Fibroblast of lung (primary cell): Measurements from ENCODE around the gene MIEF2.

Experiments used
- EZH2 ChIP-seq: IDR thresholded peaks from 2 replicates; pipeline ENCODE4 v1.5.1; 2012; ENCODE audit warnings: low read length, control low read depth, mild to moderate bottlenecking; ENCODE audit errors: missing control alignments
- TF ChIP-seq, protein P1 (sequence below), 2 donors: IDR thresholded peaks in 1 of 2; conservative IDR thresholded peaks in 1 of 2; 1 replicate in 1 of 2; 2 replicates in 1 of 2; pipeline ENCODE4 v1.5.1; 2011 to 2012; ENCODE audit warnings: low read length in 2 of 2, control low read depth in 1 of 2, inconsistent platforms in 1 of 2, low read depth in 1 of 2, mild to moderate bottlenecking in 1 of 2

DNA sequence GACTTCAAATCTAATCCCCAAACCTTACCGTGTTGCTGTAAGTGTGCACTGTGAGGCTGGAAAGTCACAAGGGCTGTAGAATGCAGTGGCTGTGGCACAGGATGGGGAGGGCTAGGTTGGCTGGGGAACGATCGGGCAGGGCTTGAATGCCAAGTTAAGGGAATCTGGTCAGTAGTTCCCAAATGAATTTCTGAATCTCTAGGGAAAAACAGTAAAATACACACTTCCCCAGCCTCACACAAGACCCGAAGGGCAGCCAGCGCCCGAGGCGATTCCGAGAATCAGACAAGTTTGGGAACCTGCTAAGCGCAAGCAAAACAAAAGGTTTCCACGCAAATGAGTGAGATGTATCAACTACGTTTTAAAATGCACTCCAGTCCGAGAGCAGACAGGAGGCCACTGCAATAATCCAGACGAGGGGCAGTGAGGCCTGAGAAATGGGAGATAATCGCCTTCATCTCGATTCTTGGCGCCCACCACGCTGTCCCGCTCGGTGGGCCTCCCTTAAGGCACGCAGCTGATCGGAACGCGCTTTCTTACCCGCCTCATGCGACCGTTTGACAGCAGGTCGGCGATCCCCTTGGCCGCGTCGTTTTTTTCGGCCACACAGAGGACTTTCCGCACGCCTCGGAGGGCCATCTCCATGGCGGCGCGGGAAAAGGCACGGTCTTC, 53.7 kb downstream of the MIEF2 start:
- TF ChIP-seq, protein P1, sequence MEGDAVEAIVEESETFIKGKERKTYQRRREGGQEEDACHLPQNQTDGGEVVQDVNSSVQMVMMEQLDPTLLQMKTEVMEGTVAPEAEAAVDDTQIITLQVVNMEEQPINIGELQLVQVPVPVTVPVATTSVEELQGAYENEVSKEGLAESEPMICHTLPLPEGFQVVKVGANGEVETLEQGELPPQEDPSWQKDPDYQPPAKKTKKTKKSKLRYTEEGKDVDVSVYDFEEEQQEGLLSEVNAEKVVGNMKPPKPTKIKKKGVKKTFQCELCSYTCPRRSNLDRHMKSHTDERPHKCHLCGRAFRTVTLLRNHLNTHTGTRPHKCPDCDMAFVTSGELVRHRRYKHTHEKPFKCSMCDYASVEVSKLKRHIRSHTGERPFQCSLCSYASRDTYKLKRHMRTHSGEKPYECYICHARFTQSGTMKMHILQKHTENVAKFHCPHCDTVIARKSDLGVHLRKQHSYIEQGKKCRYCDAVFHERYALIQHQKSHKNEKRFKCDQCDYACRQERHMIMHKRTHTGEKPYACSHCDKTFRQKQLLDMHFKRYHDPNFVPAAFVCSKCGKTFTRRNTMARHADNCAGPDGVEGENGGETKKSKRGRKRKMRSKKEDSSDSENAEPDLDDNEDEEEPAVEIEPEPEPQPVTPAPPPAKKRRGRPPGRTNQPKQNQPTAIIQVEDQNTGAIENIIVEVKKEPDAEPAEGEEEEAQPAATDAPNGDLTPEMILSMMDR (conservative IDR thresholded peaks at IDR 0.05 in 1 of 2, IDR thresholded peaks at IDR 0.05 in 1 of 2; ENCODE audit: low read depth in 1 of 2, low read length in 2 of 2), result no peak
- TF ChIP-seq EZH2, result no peak
